GM12872 (cell line): ENCODE results near the gene JAZF1.

Experiments
- TF ChIP-seq, protein P1 (sequence below): IDR thresholded peaks from 3 replicates; pipeline ENCODE4 v1.5.1; 2011; ENCODE audit warnings: low read depth, mild to moderate bottlenecking, low read length, moderate library complexity; ENCODE audit not compliant: insufficient read depth

Gene JAZF1

GRCh38 chr7:28072876-28073514, 107.6 kb downstream of the JAZF1 start:
- TF ChIP-seq, protein P1, sequence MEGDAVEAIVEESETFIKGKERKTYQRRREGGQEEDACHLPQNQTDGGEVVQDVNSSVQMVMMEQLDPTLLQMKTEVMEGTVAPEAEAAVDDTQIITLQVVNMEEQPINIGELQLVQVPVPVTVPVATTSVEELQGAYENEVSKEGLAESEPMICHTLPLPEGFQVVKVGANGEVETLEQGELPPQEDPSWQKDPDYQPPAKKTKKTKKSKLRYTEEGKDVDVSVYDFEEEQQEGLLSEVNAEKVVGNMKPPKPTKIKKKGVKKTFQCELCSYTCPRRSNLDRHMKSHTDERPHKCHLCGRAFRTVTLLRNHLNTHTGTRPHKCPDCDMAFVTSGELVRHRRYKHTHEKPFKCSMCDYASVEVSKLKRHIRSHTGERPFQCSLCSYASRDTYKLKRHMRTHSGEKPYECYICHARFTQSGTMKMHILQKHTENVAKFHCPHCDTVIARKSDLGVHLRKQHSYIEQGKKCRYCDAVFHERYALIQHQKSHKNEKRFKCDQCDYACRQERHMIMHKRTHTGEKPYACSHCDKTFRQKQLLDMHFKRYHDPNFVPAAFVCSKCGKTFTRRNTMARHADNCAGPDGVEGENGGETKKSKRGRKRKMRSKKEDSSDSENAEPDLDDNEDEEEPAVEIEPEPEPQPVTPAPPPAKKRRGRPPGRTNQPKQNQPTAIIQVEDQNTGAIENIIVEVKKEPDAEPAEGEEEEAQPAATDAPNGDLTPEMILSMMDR, result no peak

DNA sequence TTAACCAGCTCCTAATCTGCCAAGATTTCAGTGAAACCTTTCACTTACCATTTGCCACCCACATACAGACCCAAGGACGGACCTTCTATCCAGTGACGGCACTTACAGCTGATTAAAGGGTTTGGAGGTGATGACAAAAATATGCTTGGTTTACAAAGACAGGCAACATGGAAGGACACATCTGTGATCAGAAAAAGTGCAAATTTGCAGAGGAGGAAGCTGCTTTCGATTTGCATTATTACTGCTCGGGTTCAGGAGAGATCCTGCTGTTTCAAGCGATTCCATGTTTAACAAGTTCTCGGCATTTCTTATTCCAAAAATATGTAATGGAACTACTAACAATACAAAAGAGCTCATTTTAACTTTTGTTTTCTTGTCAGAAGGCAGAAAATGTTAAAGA, 109.0 kb downstream of the JAZF1 start:
- TF ChIP-seq, protein P1, result no peak

DNA sequence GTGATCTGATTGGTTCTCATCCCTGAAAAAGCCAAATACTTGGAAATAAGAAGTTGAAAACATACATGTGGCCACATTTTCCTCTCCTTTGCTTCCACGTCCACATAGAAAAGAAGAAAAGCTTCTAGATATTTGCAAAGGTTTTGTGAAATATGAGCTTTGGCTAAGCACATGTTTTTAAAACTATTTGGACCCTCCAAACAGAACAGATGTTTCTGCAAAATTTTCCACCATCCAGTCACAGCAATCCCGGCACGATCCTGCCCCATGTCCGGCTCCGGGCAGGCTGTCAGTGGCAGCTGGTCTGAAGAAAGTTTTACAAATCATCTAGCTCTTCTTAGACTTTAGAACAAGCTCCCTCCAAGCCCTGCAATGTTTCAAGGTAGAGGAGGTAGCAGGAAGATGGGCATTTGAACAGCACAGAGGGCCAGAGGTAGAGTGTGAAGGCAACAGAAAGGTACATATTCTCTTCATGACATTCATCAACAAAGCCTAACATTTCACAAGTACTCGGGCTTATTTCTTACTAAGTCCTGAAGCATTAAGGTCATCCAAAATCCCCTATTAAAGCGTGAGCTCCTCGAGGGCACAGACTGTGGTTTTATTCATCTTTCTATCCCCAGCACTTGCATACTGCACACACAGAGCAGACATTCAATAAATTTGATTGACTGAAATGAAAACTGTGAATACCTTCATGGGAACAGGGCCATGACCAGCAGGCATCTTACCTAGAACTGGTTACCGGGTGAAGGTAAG, 110.1 kb downstream of the JAZF1 start:
- TF ChIP-seq, protein P1, result no peak

- TF ChIP-seq, protein P1, result no peak
Measured at GRCh38 chr7:28069807-28070206, 110.8 kb downstream of the JAZF1 start.

DNA sequence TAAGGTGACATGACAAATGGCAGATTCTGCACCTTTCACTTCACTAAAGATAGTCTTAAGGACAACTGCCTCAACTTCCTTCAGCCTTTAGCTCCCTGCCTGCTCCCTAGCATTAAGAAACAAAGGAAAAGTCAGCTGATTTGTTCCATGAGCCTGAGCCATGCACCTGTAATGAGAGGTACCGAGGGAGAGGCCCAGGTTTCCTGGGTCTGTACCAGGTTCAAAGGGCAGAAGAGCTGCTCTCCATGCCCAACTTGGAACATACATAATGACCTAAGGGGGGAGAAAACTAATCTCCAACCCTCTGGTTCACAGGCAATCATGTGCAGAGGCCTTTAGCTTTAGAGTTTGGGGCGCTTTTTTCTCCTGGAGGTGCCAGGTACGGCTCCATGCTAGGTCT, 111.2 kb downstream of the JAZF1 start:
- TF ChIP-seq, protein P1, result no peak

- TF ChIP-seq, protein P1, result no peak
Measured at GRCh38 chr7:28068811-28069216, 111.8 kb downstream of the JAZF1 start.

- TF ChIP-seq, protein P1, result no peak
Measured at GRCh38 chr7:28067171-28067570, 113.4 kb downstream of the JAZF1 start.
